TTC549 (cell line): ENCODE measurements around the gene CUEDC1.

ENCODE experiments used
- FAIRE-seq: peaks from 2 replicates; lab custom pipeline; 2012; peaks lifted over from hg19 to GRCh38; lab: Jason Lieb, UNC

Gene CUEDC1

DNA sequence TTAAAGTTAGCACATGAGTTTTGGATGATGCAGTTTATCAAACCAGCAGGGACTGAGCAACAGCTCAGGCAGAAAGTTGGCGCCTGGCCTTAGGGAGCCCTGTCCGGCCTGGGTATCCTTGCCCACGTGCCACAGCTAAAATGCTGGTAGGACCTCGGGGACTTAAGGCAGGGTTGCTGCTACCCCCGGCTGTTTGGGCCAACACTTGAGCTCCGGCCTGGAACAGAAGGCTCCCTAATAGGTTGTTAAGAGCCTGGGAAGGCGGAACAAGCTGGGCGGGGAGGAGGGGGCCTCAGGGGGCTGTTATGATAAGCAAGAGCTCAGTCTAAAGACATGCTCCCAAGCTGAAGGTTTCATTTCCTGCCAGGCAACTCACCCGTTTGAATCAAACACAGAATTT lies 39.7 kb downstream of the CUEDC1 start:
- no peak for FAIRE-seq

- no peak for FAIRE-seq
These were observed 40.7 kb downstream of the CUEDC1 start for GRCh38 chr17:57914273-57915142.

DNA sequence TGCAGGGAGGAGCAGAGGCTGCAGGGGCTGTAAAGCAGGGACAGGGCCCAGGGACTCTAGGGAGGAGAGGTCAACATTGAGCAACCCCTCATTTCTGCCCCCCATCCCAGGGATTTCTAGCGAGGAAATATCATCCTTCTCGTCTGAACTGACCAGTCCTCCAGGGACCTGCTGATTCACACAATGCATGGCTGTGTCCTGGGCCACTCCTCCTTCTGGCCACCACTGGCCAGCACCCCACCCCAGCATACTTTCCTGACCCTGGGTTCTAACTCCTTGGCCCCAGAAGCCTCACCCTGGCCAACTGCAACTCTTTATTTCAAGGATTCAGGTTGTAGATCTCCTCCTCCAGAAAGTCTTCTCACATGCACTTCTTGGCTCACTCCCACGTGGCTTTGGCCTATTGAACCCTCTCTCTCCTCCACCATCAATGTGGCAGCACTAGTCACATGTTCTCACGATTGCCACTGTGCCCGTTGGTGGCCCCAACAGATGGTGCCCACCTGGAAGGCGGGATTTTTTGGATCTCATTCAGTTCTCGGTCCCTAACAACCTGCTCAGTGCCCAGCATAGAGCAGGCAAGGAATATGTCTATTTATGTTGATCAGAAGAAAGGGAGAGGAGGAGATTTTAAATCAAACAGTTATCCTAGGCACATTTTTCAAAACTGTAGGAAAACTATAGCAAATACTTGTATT lies 41.5 kb downstream of the CUEDC1 start:
- no peak for FAIRE-seq

DNA sequence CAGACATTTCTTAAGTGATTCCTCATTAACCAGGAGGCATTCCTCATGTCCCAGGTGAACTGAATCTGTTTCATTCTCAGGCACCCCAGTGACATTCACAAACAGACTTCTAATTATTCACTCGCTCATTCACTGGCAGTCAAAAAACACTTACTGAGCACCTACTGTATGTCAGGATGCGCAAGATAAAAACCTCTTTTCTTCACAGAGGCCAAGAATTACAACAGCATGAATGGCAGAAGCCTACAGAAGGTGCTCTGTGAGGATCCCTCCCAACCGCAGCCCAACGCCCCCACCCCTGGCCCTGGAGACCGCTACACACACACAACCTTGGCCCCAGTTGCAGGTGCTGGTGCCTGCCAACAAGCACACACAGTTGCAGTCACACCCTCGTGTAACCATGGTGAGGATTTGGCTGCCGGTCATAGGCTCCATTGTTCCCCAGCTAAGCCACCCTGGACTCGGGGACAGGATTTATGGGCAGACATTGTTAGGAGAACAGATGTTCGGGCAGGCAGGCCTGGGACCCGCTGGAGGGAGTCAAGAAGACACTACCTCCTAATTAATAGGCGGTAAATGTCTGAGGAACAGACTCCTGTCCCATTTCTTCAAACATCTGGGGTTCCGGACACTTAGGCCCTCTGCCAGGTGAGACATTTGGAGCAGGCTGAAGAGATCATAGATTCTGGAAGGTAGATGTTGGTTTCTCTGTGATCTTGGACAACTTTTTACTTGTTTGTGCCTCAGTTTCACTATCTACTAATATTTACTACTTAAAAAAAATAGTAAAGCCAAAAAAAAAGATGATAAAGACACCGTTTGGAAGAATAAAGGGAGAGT lies 43.2 kb downstream of the CUEDC1 start:
- no peak for FAIRE-seq

- FAIRE-seq, result no peak
These were observed 44.5 kb downstream of the CUEDC1 start for GRCh38 chr17:57910462-57911420.

DNA sequence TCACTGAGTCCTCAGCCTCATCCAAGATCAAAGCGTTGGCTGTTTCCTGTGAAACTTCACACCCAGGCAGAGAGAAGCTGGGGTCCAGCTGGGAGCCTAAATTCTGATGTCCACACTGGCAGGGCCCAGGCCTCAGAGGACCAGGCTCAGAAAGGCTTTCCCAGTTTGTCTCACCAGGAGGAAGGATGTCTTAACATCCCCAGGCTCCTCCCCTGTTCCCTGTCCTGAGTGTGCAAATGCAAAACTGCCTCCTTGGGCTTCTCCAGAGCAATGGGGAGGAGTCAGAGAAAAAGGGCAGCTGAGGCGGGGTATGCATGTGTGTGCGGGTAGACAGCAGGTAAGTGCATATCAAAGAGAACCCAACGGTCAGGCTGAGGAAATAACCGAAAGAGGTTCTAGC lies 45.7 kb downstream of the CUEDC1 start:
- FAIRE-seq, result no peak

DNA sequence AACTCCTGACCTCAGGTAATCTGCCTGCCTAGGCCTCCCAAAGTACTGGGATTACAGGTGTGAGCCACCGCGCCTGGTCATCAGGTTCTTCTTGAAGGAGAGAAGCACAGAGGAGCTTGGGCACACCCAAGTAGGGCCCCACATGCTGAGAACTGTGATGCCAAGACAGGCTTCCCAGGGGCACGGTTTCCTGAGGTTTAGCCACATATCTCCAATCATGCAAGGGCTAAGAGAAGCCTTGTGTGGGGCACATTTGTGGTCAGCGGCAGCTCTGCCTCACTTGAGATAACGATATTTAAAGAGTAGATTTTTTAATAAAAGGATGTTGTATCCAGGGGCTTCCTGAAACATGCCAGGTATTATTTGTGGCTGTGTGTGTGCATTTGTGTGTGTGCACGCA lies 46.9 kb downstream of the CUEDC1 start:
- no peak for FAIRE-seq

DNA sequence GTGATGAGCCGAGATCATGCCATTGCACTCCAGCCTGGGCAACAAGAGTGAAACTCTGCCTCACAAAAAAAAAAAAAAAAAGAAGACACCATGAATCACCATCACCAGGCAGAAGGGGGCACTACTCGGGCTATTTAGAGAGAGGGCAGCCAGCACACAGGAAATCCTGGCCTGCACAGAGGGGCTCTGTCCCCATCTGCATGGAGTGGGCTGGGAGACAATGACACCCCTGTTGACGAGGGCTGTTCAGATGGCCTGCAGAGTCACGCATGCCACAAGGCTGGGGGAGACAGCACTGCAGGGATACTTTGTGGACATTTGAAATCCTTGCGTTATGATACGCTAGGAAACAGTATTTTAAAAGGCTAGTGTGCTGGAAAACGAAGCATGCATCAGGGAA lies 48.3 kb downstream of the CUEDC1 start:
- FAIRE-seq, result no peak

DNA sequence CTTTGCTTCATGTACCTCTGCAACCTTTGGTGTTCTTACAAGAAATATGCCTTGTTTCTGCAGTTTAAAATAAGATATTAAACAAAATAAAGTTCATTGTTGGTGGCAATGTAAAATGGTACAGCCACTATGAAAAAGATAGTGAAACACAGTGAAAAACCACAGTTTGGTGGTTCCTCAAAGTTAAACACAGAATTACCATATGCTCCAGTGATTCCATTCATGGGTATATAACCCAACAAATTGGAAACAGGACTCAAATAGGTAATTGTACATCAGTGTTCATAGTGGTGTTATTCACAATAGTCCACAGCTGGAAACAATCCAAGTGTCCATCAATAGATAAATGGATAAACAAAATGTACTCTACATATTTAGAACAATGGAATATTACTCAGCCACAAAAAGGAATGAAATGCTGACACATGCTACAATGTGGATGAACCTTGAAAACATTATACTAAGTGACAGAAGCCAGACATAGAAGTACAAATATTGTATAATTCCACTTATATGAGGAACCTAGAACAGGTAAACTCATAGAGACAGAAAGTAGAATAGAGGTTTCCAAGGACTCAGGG lies 49.2 kb downstream of the CUEDC1 start:
- no peak for FAIRE-seq

- FAIRE-seq, result no peak
These were observed 51.3 kb downstream of the CUEDC1 start for GRCh38 chr17:57903961-57904360.

DNA sequence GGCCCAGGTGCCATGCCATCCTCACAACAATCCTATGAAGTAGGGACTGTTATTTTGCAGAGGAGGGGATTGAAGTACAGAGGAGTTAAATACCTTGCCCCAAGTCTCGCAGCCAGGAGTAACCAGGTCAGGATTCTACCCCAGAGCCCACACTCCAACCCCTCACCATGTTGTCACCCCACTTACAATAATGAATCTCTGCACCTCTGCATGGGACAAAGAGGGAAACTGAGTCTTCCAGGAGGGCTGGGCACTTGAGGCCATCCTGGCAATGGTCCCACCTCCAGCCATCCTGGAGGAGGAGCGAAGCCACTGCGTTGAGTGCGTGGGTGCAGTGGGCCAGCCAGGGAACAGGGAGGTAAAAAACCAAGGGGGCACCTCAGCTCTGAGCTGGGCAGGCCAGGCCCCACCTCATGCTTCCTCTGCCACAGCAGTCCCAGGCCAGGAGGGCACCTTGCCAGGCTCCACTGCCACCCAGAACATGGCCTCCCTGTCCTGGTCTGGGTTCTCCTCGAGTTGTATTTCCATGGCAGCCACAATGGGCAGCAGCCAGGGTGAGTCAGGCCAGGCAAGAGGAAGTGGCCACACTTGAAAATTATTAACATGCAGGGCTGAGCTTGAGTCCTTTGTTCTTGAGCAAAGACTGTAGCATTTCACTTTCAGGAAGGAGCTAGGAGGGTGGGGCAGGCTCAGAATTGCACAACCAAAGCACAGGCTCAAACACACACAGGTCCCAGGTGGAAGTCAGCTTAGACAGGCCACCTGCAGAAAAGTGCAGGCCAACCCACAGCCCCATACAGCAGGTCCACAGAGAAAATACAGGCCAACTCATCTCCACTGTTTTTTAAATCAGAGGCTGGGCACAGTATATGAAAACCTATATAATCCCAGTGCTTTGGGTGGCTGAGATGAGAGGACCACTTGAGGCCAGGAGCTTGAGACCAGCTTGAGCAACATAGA lies 52.1 kb downstream of the CUEDC1 start:
- no peak for FAIRE-seq

GRCh38 chr17:57902117-57902799 lies 53.0 kb downstream of the CUEDC1 start:
- no peak for FAIRE-seq

GRCh38 chr17:57900991-57901743 lies 54.0 kb downstream of the CUEDC1 start:
- FAIRE-seq, result no peak

DNA sequence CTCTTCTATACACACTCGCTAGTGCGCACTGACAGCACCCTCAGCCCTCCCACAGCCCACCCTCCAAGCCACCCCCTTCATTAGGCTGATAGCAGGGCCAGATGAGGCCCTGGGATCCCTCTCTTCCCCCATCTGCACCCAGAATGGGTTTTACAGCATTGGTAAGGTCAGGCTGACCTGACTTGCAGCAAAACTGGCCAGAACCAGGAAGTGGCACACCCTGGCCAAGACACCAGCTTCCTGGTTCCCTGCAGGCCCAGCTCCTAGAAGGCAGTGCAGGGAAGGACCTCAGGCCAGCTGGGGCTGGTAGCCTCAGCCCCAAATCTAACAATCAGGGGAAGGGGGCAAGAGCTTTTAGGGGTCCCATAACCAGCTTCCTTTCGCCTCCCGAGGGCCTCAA lies 55.4 kb downstream of the CUEDC1 start:
- FAIRE-seq, result no peak

- no peak for FAIRE-seq
These were observed 55.8 kb downstream of the CUEDC1 start for GRCh38 chr17:57899391-57899790.

DNA sequence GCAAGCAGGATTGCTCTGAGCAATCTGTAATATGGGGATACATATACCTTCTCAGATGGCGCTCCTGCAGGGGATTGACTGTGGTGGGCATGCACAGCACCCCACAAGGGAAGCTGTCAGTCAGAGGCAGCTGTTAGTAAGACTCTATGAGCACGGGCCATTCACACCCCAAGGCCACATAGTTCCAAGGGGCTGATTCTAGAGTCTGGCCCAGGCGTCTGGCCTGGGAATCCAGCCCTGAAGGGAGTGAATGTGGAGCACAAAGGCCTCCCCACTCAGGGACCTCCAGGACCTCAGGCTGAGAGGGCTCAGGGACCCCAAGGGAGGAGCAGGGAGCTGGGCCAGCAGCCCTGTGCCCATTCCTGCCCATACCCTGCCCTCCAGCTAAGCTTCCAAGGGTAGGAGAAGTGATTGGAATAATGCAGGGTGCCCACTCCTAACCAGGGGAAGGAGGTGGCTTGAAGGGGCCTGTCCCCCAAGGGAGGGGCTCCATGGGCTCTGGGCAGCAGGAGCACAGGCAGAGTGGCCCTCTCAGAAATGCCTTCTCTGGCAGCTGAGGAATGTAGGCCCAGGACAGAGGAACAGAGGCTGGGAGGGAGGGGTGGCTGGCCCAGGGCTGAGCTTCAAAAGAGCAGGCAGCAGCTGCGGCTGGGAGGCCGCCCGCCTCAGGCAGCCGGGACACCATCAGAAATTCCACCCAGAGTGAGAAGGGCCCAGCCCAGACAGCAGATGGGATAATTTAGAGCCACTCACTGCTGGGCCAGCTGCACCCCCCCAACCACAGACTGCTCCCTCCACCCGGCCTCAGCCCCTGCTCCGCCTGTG lies 56.5 kb downstream of the CUEDC1 start:
- no peak for FAIRE-seq

GRCh38 chr17:57895382-57896060 lies 59.7 kb downstream of the CUEDC1 start:
- FAIRE-seq, result no peak
